HG03097 (cell line): ENCODE results near the gene NETO1.

Experiments
- ATAC-seq: cut with Tn5 transposase; IDR thresholded peaks from one replicate; pipeline ENCODE4 v1.9.1; 2021; ENCODE audit not compliant: unreplicated experiment, low FRiP score

The NETO1 gene

GRCh38 chr18:72847771-72848170 is 20.0 kb downstream of the NETO1 start:
- no peak for ATAC-seq

GRCh38 chr18:72846736-72847533 is 20.9 kb downstream of the NETO1 start:
- no peak for ATAC-seq

DNA sequence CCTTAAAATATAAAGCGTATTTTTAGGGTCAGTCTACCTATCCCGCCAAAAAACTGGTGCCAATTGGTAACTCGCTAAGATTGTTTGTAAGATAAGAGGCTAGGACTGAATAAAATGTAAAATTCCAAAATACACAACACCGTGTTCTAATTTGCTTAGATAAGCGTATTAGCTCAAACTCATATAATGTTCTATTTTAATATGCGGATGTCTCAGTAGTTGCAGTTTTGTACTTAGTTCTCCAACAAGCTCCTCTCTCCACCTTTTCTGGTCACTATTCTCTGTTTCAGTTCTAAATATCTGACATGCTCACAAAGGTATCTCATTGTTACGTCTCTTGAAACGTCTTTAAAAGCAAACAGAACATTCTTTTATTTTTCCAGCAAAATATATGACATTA is 24.0 kb downstream of the NETO1 start:
- ATAC-seq: no peak

- ATAC-seq: no peak
Measured at GRCh38 chr18:72840109-72840508, 27.7 kb downstream of the NETO1 start.

DNA sequence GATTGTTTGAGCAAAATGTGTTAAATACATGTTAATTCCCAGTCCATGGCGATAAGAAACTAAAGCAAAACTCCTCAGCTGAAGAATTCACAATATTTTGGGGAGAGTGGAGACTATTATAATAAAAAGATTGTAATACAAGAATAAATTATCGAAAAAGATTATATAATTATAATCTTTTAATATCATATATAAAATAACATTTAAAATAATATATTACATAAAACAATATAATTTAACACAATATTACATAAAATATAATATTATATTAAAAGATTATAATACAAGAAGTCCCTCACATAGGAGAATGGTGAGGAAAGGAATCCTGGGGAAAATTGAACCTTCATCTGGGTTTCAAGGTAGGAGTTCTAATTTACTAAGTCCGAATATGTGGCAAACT is 33.1 kb downstream of the NETO1 start:
- ATAC-seq: no peak

- no peak for ATAC-seq
Measured at GRCh38 chr18:72833471-72833870, 34.3 kb downstream of the NETO1 start.

- no peak for ATAC-seq
Measured at GRCh38 chr18:72830109-72830508, 37.7 kb downstream of the NETO1 start.

GRCh38 chr18:72828601-72829000 is 39.2 kb downstream of the NETO1 start:
- no peak for ATAC-seq

DNA sequence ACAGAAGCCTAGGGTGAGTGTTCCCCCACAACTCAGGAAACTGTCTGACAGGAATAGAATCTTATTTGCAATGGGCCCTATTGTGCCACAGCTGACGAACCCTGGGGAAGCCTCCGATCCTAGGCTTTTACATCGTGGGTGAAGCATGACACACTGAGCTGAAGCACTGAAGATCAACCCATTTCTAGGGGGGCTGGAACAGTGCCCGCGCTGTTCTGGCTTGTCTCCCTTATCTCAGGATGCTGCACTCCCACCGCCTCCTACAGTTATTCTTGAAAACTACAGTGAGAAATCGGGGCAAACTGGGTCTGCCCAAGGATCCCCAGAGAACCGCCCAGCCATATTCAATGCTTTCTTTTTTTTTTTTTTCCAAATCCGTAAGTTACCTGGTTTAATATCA is 41.1 kb downstream of the NETO1 start:
- ATAC-seq: no peak

- no peak for ATAC-seq
Measured at GRCh38 chr18:72823345-72823744, 44.4 kb downstream of the NETO1 start.

- ATAC-seq: no peak
Measured at GRCh38 chr18:72822202-72822601, 45.6 kb downstream of the NETO1 start.

DNA sequence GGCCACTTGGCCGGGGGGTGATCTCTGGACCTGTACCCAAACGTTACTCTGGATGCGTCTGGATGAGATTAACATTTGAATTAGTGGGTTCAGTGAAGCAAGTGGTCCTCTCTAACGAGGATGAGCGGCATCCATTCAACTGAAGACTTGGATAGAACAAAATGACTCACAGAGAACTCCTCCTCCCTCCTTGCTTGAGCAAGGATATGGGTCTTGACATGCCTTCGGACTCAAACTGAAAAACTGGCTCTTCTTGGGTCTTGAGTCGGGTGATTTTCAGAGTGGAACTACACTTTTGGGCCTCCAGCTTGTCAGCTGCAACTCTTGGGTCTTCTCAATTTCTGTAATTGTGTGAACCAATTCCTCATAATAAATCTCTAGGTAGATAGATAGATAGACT is 47.2 kb downstream of the NETO1 start:
- ATAC-seq: no peak

GRCh38 chr18:72819050-72819449 is 48.7 kb downstream of the NETO1 start:
- no peak for ATAC-seq

DNA sequence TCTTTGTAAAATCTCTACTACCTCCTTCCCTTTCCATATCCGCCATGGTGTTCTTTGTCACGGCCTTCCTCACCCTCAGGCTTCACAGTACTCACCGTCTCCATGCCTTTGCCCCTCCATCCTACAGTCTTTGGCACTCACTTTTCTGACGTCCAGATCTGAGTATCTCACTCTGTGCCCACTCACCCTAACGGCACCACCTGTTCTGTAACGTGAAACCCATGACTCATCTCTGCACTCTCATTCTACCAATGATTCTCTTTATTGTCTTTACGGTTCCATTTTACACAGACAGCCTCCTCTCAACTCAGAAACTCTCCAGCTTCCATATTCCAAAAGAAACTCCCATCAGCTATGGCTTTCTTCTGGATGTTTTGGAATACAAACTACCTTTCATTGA is 56.7 kb downstream of the NETO1 start:
- no peak for ATAC-seq

DNA sequence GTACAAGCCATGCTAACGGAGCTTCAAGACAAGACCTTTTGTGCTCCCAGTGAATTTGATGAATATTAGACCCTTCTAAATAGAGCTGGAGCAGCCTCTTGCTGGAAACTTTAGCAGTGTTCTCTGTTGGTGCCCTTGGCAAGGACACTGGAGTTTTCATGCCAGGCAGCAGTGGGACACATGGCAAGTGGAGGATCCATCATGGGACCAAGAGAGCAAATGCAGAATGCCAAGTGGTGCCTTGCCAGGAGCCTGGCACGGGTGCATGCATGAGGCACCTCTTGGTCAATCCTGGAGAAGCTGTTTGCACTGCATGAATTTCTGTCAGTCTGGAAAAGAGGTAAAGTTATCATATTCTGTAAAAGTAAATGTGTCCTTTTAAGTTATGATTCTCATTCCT is 59.1 kb downstream of the NETO1 start:
- no peak for ATAC-seq

- no peak for ATAC-seq
Measured at GRCh38 chr18:72799106-72799505, 68.7 kb downstream of the NETO1 start.

DNA sequence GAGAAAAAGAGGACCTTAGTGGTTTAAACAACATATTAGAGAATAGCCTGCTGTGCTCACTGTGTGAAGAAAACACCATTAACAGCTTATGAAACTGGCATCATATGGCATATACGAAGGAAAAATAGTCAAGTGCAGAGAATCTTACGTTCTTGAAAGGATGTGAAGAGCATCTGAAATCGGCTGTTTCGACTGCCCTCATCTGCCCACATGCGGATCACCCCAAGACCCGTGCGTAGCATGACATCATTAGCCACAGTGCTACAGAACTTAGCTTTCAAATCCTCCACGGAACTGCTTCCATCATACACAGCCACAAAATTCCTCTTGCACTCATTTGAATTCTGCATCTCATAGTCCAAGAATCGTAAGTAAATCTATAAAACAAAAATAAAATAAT is 84.3 kb downstream of the NETO1 start:
- no peak for ATAC-seq

DNA sequence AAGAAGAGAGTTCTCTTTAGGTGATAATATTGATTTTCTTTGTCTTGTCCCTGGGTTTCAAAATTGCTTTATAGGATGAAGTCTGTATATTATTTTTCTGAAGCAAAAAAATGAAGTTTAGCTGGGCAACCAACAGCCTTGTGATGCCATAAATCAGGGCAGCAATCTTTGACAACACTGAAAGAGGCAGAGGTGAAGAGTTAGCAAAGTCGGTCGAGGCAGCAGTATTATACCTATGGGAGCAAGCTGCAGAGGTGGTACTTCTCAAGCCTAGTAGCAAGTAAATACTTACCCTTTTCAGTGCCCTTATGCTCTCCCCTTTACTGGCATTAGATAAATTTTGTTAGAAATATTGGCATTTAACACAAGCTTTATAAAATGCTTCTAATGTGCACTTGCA is 92.9 kb downstream of the NETO1 start:
- no peak for ATAC-seq

GRCh38 chr18:72772916-72773315 is 94.9 kb downstream of the NETO1 start:
- no peak for ATAC-seq

GRCh38 chr18:72768681-72769229 is 99.0 kb downstream of the NETO1 start:
- no peak for ATAC-seq

GRCh38 chr18:72762515-72763122 is 105.2 kb downstream of the NETO1 start:
- ATAC-seq: peak; percentile 67

- ATAC-seq: no peak
Measured at GRCh38 chr18:72752220-72752619, 115.6 kb downstream of the NETO1 start.
